Measurements from ENCODE around the gene TIMM13.

The TIMM13 gene

GRCh38 chr19:2387367-2388288 is 39.8 kb downstream of the TIMM13 start:
- Histone ChIP-seq H3K4me1 (peaks cover 0 to 7% (median 0%) of the 10 kb centered on the region in 4 donors), H3K36me3 (no peaks in the 10 kb centered on the region), H3K27me3 (peaks cover 0 to 58% of the 10 kb centered on the region in 2 donors), H3K27ac (no peak overlapping the region), H3K4me3 (no peak overlapping the region), H3K9me3 (no peaks in the 10 kb centered on the region)
- intact Hi-C loops (cut with DNase I; ENCODE audit: low total_unique reads) = no loop called here
- DNase-seq = no peak
- TF ChIP-seq, protein P1, sequence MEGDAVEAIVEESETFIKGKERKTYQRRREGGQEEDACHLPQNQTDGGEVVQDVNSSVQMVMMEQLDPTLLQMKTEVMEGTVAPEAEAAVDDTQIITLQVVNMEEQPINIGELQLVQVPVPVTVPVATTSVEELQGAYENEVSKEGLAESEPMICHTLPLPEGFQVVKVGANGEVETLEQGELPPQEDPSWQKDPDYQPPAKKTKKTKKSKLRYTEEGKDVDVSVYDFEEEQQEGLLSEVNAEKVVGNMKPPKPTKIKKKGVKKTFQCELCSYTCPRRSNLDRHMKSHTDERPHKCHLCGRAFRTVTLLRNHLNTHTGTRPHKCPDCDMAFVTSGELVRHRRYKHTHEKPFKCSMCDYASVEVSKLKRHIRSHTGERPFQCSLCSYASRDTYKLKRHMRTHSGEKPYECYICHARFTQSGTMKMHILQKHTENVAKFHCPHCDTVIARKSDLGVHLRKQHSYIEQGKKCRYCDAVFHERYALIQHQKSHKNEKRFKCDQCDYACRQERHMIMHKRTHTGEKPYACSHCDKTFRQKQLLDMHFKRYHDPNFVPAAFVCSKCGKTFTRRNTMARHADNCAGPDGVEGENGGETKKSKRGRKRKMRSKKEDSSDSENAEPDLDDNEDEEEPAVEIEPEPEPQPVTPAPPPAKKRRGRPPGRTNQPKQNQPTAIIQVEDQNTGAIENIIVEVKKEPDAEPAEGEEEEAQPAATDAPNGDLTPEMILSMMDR (IDR thresholded peaks at IDR 0.05) = no peak

DNA sequence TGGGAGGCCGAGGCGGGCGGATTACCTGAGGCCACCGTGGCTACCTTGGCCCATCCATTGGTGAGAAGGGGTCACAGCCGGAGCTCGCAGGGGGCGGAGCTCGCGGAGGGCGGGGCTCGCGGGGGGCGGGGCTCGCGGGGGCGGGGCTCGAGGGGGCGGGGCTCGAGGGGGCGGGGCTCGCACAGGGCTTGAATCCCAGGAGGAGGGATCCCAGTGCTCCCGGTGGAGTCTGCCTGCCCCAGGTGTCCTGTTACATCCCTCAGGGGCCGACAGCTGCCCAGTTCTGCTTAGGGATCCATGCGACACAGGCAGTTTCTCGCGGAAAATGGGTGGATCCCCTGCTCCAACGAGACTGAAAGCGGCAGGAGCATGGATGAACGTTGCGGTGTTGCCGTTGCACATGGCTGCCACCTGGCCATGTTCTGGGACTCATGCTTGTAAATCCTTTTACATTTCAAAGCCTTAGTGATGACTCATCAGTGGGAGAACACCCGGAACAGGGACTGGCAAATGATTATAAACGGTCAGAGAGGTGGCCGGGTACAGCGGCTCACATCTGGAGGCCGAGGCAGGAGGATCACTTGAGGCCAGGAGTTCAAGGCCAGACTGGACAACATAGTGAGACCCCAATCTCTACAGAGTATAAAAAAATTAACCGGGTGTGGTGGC is 42.2 kb downstream of the TIMM13 start:
- Histone ChIP-seq H3K9me3 (peaks cover 0 to 6% (median 4%) of the 10 kb centered on the region in 3 donors), H3K4me1 (peaks cover 0 to 7% (median 0%) of the 10 kb centered on the region in 4 donors), H3K36me3 (no peaks in the 10 kb centered on the region), H3K4me3 (no peak overlapping the region), H3K27me3 (peaks cover 0 to 79% of the 10 kb centered on the region in 2 donors), H3K27ac (no peak overlapping the region)
- TF ChIP-seq, protein P1 (IDR thresholded peaks at IDR 0.05) = no peak
- intact Hi-C loops (cut with DNase I; ENCODE audit: low total_unique reads) = no loop called here
- DNase-seq = no peak

DNA sequence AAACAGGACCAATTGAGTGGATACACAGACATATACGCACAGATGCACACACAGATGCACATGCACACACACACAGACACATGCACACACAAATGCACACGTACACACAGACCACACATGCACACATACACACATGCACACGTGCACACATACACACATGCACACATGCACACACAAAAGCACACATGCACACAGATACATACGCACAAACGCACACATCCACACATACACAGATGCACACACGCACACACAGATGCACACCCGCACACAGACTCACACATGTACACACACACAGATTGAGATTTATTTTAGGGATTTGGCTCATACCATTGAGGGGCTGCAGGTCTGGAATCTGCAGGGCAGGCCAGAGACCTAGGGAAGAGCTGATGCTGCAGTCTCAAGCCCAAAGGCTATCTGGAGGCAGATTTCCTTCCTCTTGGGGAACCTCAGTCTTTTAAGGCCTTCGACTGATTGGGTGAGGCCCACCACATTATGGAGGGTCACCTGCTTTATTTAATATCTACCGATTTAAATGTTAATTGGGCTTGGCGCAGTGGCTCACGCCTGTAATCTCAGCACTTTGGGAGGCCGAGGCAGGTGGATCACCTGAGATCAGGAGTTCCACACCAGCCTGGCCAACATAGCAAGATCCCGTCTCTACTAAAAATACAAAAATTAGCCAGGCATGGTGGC is 44.7 kb downstream of the TIMM13 start:
- Histone ChIP-seq H3K9me3 (peaks cover 0 to 6% (median 5%) of the 10 kb centered on the region in 3 donors), H3K4me3 (no peak overlapping the region), H3K27me3 (peaks cover 0 to 74% of the 10 kb centered on the region in 2 donors), H3K27ac (no peak overlapping the region), H3K36me3 (no peaks in the 10 kb centered on the region), H3K4me1 (peaks cover 0 to 7% (median 0%) of the 10 kb centered on the region in 4 donors)
- intact Hi-C loops (cut with DNase I; ENCODE audit: low total_unique reads) = no loop called here
- TF ChIP-seq, protein P1 (IDR thresholded peaks at IDR 0.05) = no peak
- no peak for DNase-seq

DNA sequence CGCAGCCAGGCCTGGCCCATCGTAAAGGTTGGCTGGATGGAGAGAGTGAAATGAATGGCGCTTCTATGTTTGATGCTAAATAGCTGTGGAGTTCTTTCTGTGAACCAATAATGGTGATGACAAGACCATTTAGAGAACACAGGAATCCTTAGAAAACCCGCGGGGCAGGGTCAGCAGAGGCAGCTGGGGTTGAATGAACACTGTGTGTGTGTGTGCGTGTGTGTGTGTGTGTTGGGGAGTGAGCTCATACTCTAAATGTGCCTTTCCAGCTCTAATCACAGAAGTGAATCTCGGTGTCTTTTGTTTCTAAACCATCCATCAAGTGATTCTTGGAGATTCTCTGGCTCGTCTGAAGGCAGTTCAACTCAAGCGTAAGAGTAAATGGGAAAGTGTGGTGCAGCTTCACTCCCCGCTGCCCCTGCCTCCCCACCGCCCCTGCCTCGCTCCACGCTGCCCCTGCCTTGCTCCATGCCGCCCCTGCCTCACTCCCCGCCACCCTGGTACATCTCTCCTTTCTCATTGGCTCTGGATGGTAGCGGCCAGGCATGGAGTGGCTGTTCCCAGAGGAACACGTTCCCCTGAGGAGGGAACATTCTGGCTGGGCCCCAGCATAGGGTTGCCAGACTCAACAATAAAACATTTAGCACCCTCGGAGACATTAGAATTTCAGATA is 46.1 kb downstream of the TIMM13 start:
- H3K27ac ChIP-seq = no peak overlapping the region
- no peak for DNase-seq
- H3K36me3 ChIP-seq = no peaks in the 10 kb centered on the region
- H3K4me1 ChIP-seq = peaks cover 0 to 7% (median 0%) of the 10 kb centered on the region in 4 donors
- H3K9me3 ChIP-seq = peaks cover 0 to 6% (median 5%) of the 10 kb centered on the region in 3 donors
- H3K4me3 ChIP-seq = no peak overlapping the region
- peaks cover 0 to 67% of the 10 kb centered on the region in 2 donors for H3K27me3 ChIP-seq
- TF ChIP-seq, protein P1 (IDR thresholded peaks at IDR 0.05) = no peak
- intact Hi-C loops (cut with DNase I; ENCODE audit: low total_unique reads) = no loop called here

- no peak overlapping the region for H3K27ac ChIP-seq
- H3K36me3 ChIP-seq = no peaks in the 10 kb centered on the region
- H3K4me1 ChIP-seq = peaks cover 0 to 7% (median 0%) of the 10 kb centered on the region in 4 donors
- DNase-seq = no peak
- TF ChIP-seq, protein P1 (IDR thresholded peaks at IDR 0.05) = no peak
- H3K9me3 ChIP-seq = peaks cover 0 to 6% (median 5%) of the 10 kb centered on the region in 3 donors
- intact Hi-C loops (cut with DNase I; ENCODE audit: low total_unique reads) = no loop called here
- no peak overlapping the region for H3K4me3 ChIP-seq
- H3K27me3 ChIP-seq = peaks cover 0 to 68% of the 10 kb centered on the region in 2 donors
Measured at GRCh38 chr19:2380567-2380966, 46.8 kb downstream of the TIMM13 start.

Measured in tibial artery (tissue), 4 donors.